ENCODE measurements around the gene CERS1. TPM values are rescaled to one million over a fixed set of nuclear protein-coding genes. Genes with fewer than 3 reads are reported as not detected.

Gene CERS1
- total and polyA plus RNA-seq, 2 donors (not counting 3 experiments of a cell fraction or from before 2014, with no cell fraction given): 4.0 to 8.5 TPM

GRCh38 chr19:18843960-18844359, 52.0 kb downstream of the CERS1 start:
- no peak overlapping the region for H3K4me3 ChIP-seq (replicated peaks in 1 of 3; ENCODE audit: insufficient read depth in 1 of 3, low read depth in 1 of 3, low read length in 3 of 3)
- dilution Hi-C loops (cut with MboI; ENCODE audit: extremely low pct_ligation_motif_present, low sequenced_read_pairs) (no loop called here), intact Hi-C loops (cut with micrococcal nuclease) (no loop called here)
- no peak overlapping the region for H3K27ac ChIP-seq (ENCODE audit: insufficient read depth, low read depth, low read length)
- H3K9me3 ChIP-seq (replicated peaks; ENCODE audit: control insufficient read depth, insufficient read depth, low read length): no peaks in the 10 kb centered on the region
- POLR2A ChIA-PET: no interaction called here
- no peaks in the 10 kb centered on the region for H4K20me1 ChIP-seq (replicated peaks; ENCODE audit: control insufficient read depth, extremely low read depth, insufficient read depth, low read length)
- peaks cover 23% of the 10 kb centered on the region for H3K4me1 ChIP-seq (ENCODE audit: control insufficient read depth, extremely low read depth, insufficient read depth, low read length)
- no peak overlapping the region for H3K9ac ChIP-seq (replicated peaks; ENCODE audit: extremely low read depth, insufficient read depth, low read length)
- CTCF ChIA-PET: interaction anchor here (0.9 to 6.2 kb wide), 3 partner anchors 12 to 250 kb away, joined by 3 to 65 read pairs (median 4); partner anchors contain the start of gene UPF1
- DNase-seq (ENCODE audit: low read depth, low spot score) (no peak), FAIRE-seq (no peak)
- H2AFZ ChIP-seq (ENCODE audit: low read depth, low read length): no peak overlapping the region
- no peak overlapping the region for H3K4me2 ChIP-seq (ENCODE audit: insufficient read depth, low read length)
- peaks cover 88% of the 10 kb centered on the region for H3K79me2 ChIP-seq (ENCODE audit: control insufficient read depth, insufficient read depth, low read length)
- no peak for TF ChIP-seq MYC (IDR thresholded peaks at IDR 0.05; ENCODE audit: low read depth, low read length)
- no peak for TF ChIP-seq EZH2 (IDR thresholded peaks at IDR 0.05; ENCODE audit: borderline replicate concordance, low read depth, low read length, severe bottlenecking)
- no peak for TF ChIP-seq FOS (IDR thresholded peaks at IDR 0.05; ENCODE audit: borderline replicate concordance, insufficient read depth, low read length)
- TF ChIP-seq POLR2AphosphoS5 (IDR thresholded peaks at IDR 0.05; ENCODE audit: insufficient read depth, low read depth, low read length): no peak
- no peak for TF ChIP-seq POLR2A (IDR thresholded peaks at IDR 0.05; ENCODE audit: low read depth, low read length)
- TF ChIP-seq, protein P1, sequence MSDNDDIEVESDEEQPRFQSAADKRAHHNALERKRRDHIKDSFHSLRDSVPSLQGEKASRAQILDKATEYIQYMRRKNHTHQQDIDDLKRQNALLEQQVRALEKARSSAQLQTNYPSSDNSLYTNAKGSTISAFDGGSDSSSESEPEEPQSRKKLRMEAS (IDR thresholded peaks at IDR 0.05; ENCODE audit: insufficient read depth, insufficient read length): no peak
- no peak for TF ChIP-seq GATA2 (IDR thresholded peaks at IDR 0.05; ENCODE audit: insufficient read depth, insufficient read length, low read depth, low read length)
- TF ChIP-seq JUN (IDR thresholded peaks at IDR 0.05; ENCODE audit: borderline replicate concordance, insufficient read depth, insufficient read length, low read depth): no peak
- TF ChIP-seq, protein P2, sequence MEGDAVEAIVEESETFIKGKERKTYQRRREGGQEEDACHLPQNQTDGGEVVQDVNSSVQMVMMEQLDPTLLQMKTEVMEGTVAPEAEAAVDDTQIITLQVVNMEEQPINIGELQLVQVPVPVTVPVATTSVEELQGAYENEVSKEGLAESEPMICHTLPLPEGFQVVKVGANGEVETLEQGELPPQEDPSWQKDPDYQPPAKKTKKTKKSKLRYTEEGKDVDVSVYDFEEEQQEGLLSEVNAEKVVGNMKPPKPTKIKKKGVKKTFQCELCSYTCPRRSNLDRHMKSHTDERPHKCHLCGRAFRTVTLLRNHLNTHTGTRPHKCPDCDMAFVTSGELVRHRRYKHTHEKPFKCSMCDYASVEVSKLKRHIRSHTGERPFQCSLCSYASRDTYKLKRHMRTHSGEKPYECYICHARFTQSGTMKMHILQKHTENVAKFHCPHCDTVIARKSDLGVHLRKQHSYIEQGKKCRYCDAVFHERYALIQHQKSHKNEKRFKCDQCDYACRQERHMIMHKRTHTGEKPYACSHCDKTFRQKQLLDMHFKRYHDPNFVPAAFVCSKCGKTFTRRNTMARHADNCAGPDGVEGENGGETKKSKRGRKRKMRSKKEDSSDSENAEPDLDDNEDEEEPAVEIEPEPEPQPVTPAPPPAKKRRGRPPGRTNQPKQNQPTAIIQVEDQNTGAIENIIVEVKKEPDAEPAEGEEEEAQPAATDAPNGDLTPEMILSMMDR (IDR thresholded peaks at IDR 0.05; ENCODE audit: extremely low read depth in 1 of 2, insufficient read depth in 1 of 2, low read depth in 1 of 2, low read length in 2 of 2): no peak
- peaks cover 0 to 3% of the 10 kb centered on the region in 2 experiments for H3K36me3 ChIP-seq (ENCODE audit: control insufficient read depth in 2 of 2, extremely low read depth in 1 of 2, insufficient read depth in 2 of 2, low read length in 2 of 2)
- no peaks in the 10 kb centered on the region for H3K9me1 ChIP-seq (replicated peaks; ENCODE audit: control insufficient read depth, extremely low read depth, insufficient read depth, low read length)
- no peaks in the 10 kb centered on the region for H3K27me3 ChIP-seq (ENCODE audit: control insufficient read depth in 2 of 2, insufficient read depth in 2 of 2, low read length in 2 of 2)
- no TSS peak for BruUV-seq (replicated peaks)

All from endothelial cell of umbilical vein (primary cell).